B cell (primary cell): ENCODE measurements around the gene WNK2.

ENCODE experiments used
- CTCF ChIP-seq: fragments of 200-600 bp; IDR thresholded peaks from one replicate; pipeline ENCODE4 v1.8.0; 2022; ENCODE audit warnings: antibody characterized with exemption, mild to moderate bottlenecking
- EZH2 ChIP-seq: IDR thresholded peaks from 2 replicates; pipeline ENCODE4 v1.6.1; 2012; ENCODE audit warnings: borderline replicate concordance, low read depth, mild to moderate bottlenecking, moderate library complexity, low read length; ENCODE audit not compliant: insufficient read depth, poor library complexity, severe bottlenecking

- TF ChIP-seq EZH2 (no peak), CTCF (no peak)
Measured at GRCh38 chr9:93138171-93138764, 45.7 kb upstream of the WNK2 start.
